Middle frontal gyrus (tissue), 1 donor: ENCODE measurements around the gene FAM8A1.

Experiments
- DNase-seq: peaks from one replicate; pipeline ENCODE4 v3.0.0-alpha.2; 2015; ENCODE audit warnings: low spot score; ENCODE audit errors: extremely low spot score

The FAM8A1 gene

GRCh38 chr6:17656092-17656491 is 56.0 kb downstream of the FAM8A1 start:
- no peak for DNase-seq

- DNase-seq: no peak
These were observed 56.5 kb downstream of the FAM8A1 start for GRCh38 chr6:17656644-17657043.
